MCF 10A (cell line): Measurements from ENCODE around the gene TBR1. TPM values are rescaled to one million over a fixed set of nuclear protein-coding genes. Genes with fewer than 3 reads are reported as not detected.

Source experiments
- Bru-seq: library from RNA; stranded (reverse); fragments of 400-500 nt; gene quantifications from one replicate; lab custom pipeline; 2021; lab: Mats Ljungman, UMichigan
- BruChase-seq, 2 experiments: library from RNA; stranded (reverse); fragments of 400-500 nt; gene quantifications; one replicate each; lab custom pipeline; 2021; lab: Mats Ljungman, UMichigan
- BruUV-seq: library from RNA; stranded (reverse); fragments of 400-500 nt; replicated peaks from 2 replicates; lab custom pipeline; 2021; lab: Mats Ljungman, UMichigan
- CTCF ChIA-PET: fragments of 300-600 bp; sonication (Branson Sonifier 250); formaldehyde crosslinking; extraction: SDS; loops from one replicate; lab custom pipeline; 2021; ENCODE audit warnings: antibody characterized with exemption, inconsistent platforms; lab: Yijun Ruan, JAX
- POLR2A ChIA-PET: fragments of 300-600, 350-650 bp; sonication (Branson Sonifier 250); formaldehyde crosslinking; extraction: SDS; loops from one replicate; lab custom pipeline; 2020; ENCODE audit warnings: antibody characterized with exemption, inconsistent platforms; lab: Yijun Ruan, JAX
- DNase-seq: peaks from one replicate; pipeline ENCODE4 v3.0.0-alpha.2; 2018; ENCODE audit not compliant: unreplicated experiment
- H3K27ac Mint-ChIP-seq: one replicate; pipeline ENCODE4 v1.8.0; 2022; ENCODE audit warnings: mild to moderate bottlenecking, low read depth, mixed read lengths; ENCODE audit not compliant: unreplicated experiment
- H3K27me3 Mint-ChIP-seq: one replicate; pipeline ENCODE4 v1.8.0; 2022; ENCODE audit warnings: mixed read lengths; ENCODE audit not compliant: insufficient read depth, unreplicated experiment
- H3K36me3 Mint-ChIP-seq: one replicate; pipeline ENCODE4 v1.8.0; 2022; ENCODE audit warnings: mild to moderate bottlenecking, moderate library complexity, mixed read lengths; ENCODE audit not compliant: insufficient read depth, unreplicated experiment
- H3K4me1 Mint-ChIP-seq: one replicate; pipeline ENCODE4 v1.8.0; 2022; ENCODE audit warnings: mixed read lengths; ENCODE audit not compliant: insufficient read depth, unreplicated experiment
- H3K4me3 Mint-ChIP-seq: one replicate; pipeline ENCODE4 v1.8.0; 2022; ENCODE audit warnings: mild to moderate bottlenecking, moderate library complexity, mixed read lengths; ENCODE audit not compliant: unreplicated experiment
- H3K9me3 Mint-ChIP-seq: one replicate; pipeline ENCODE4 v1.8.0; 2022; ENCODE audit warnings: mixed read lengths; ENCODE audit not compliant: unreplicated experiment
- CTCF ChIP-seq: fragments of 200-600 bp; IDR thresholded peaks from one replicate; pipeline ENCODE4 v1.8.0; 2022; ENCODE audit warnings: antibody characterized with exemption, mild to moderate bottlenecking; ENCODE audit not compliant: unreplicated experiment
- intact Hi-C: fragments of 100-400 bp; cut with micrococcal nuclease; formaldehyde crosslinking; loops from 2 replicates; pipeline ENCODE4 v1.14.1; 2022
- long read RNA-seq: library from polyadenylated mRNA; stranded (forward); transcript quantifications from one replicate; pipeline ENCODE4 v2.0.0, GENCODE V29; 2022
- total RNA-seq: library from RNA; stranded (reverse); gene quantifications from 2 replicates; pipeline ENCODE4 v1.2.3, GENCODE V29; 2022

TBR1 gene
- total RNA-seq, result 0.12 and 0.26 TPM in 2 replicates
- percentile 43 among the genes with signal in this experiment for Bru-seq, nascent RNA
- BruChase-seq, experiment 1, labeled RNA remaining after a 6-hour chase, result percentile 37 among the genes with signal in this experiment
- percentile 37 among the genes with signal in this experiment for BruChase-seq, experiment 2, labeled RNA remaining after a 2-hour chase
- long read RNA-seq, result 0 reads

- no peaks in the 10 kb centered on the region for H3K9me3 Mint-ChIP-seq
- peaks cover 14% of the 10 kb centered on the region for H3K4me1 Mint-ChIP-seq
- no peak for TF ChIP-seq CTCF
- DNase-seq, result no peak
- H3K27me3 Mint-ChIP-seq, result peaks cover 41% of the 10 kb centered on the region
- peaks cover 16% of the 10 kb centered on the region for H3K36me3 Mint-ChIP-seq
- CTCF ChIA-PET, result interaction anchor here (0.5 to 1.2 kb wide), 3 partner anchors 166 to 528 kb away, joined by 3 to 4 read pairs (median 3); no protein-coding TSS in a partner anchor
- intact Hi-C loops, result no loop called here
- H3K27ac Mint-ChIP-seq, result no peak within 1 kb of the TSS
- POLR2A ChIA-PET, result no interaction called here
- H3K4me3 Mint-ChIP-seq, result peak within 1 kb of the TSS; percentile 17
- BruUV-seq, result no TSS peak
These were observed at the start of gene TBR1 for GRCh38 chr2:161415987-161416707. TSS of gene TBR1 (plus strand) at chr2:161416297. CDS start at chr2:161416411, 114 bp downstream.

- TF ChIP-seq CTCF, result no peak
- no TSS peak for BruUV-seq
- no peak overlapping the region for H3K4me3 Mint-ChIP-seq
- peaks cover 25% of the 10 kb centered on the region for H3K36me3 Mint-ChIP-seq
- DNase-seq, result no peak
- intact Hi-C loops, result no loop called here
- no peaks in the 10 kb centered on the region for H3K27me3 Mint-ChIP-seq
- ChIA-PET CTCF (interaction anchor here (0.6 kb wide), 1 partner anchor 9 kb away, joined by 3 read pairs; no protein-coding TSS in a partner anchor), POLR2A (no interaction called here)
- H3K27ac Mint-ChIP-seq, result no peak overlapping the region
- no peaks in the 10 kb centered on the region for H3K4me1 Mint-ChIP-seq
- H3K9me3 Mint-ChIP-seq, result no peaks in the 10 kb centered on the region
These were observed 48.4 kb upstream of the TBR1 start for GRCh38 chr2:161367675-161368074.

GRCh38 chr2:161369311-161369710 lies 46.8 kb upstream of the TBR1 start:
- Mint-ChIP-seq H3K36me3 (peaks cover 21% of the 10 kb centered on the region), H3K27ac (no peak overlapping the region), H3K9me3 (no peaks in the 10 kb centered on the region), H3K4me3 (no peak overlapping the region), H3K4me1 (no peaks in the 10 kb centered on the region), H3K27me3 (no peaks in the 10 kb centered on the region)
- no TSS peak for BruUV-seq
- POLR2A ChIA-PET, result interaction anchor here (1.4 kb wide), 1 partner anchor 10 kb away, joined by 3 read pairs; no protein-coding TSS in a partner anchor
- DNase-seq, result no peak
- CTCF ChIA-PET, result interaction anchor here (1.0 kb wide), 1 partner anchor 9 kb away, joined by 5 read pairs; no protein-coding TSS in a partner anchor
- TF ChIP-seq CTCF, result no peak
- intact Hi-C loops, result no loop called here

GRCh38 chr2:161370981-161371380 lies 45.1 kb upstream of the TBR1 start:
- no peak for TF ChIP-seq CTCF
- no peaks in the 10 kb centered on the region for H3K27me3 Mint-ChIP-seq
- no peak for DNase-seq
- BruUV-seq, result no TSS peak
- H3K4me3 Mint-ChIP-seq, result no peak overlapping the region
- peaks cover 24% of the 10 kb centered on the region for H3K36me3 Mint-ChIP-seq
- H3K4me1 Mint-ChIP-seq, result no peaks in the 10 kb centered on the region
- H3K9me3 Mint-ChIP-seq, result no peaks in the 10 kb centered on the region
- POLR2A ChIA-PET, result no interaction called here
- no peak overlapping the region for H3K27ac Mint-ChIP-seq
- intact Hi-C loops, result no loop called here
- CTCF ChIA-PET, result no interaction called here
